Lower leg skin (tissue), 3 donors: ENCODE results near the gene CACNB4.
"Not testable (repeated sequence)": the region's sequence is repeated elsewhere in the genome, so short reads cannot be mapped to it uniquely, and the experiment has no call there.

Experiments used
- CTCF ChIP-seq, 3 donors: fragments of 450-650 bp; IDR thresholded peaks; one replicate each; pipeline ENCODE4 v1.5.1; 2016; ENCODE audit warnings: antibody characterized with exemption in 3 of 3, mild to moderate bottlenecking in 3 of 3, moderate library complexity in 2 of 3
- POLR2A ChIP-seq, 2 donors: fragments of 450-650 bp; IDR thresholded peaks; one replicate each; pipeline ENCODE4 v1.6.1; 2016 to 2017; ENCODE audit warnings: antibody characterized with exemption in 2 of 2, mild to moderate bottlenecking in 1 of 2, moderate library complexity in 1 of 2

- not testable (repeated sequence) for TF ChIP-seq CTCF, POLR2A (IDR thresholded peaks at IDR 0.05)
Observed at GRCh38 chr2:151915629-151916025, 183.2 kb downstream of the CACNB4 start.
